Right ventricle myocardium superior (tissue), 1 donor: ENCODE measurements around the gene FAM222B. TPM values are rescaled to one million over a fixed set of nuclear protein-coding genes. Genes with fewer than 3 reads are reported as not detected.
A peak's percentile ranks its signal among the peaks of the same experiment; 100 is the strongest.
"Not testable (repeated sequence)": the region's sequence is repeated elsewhere in the genome, so short reads cannot be mapped to it uniquely, and the experiment has no call there.

Experiments
- ATAC-seq: fragments of 200-7000 bp; cut with Tn5 transposase; one replicate; pipeline ENCODE4 v1.9.1; 2020; ENCODE audit warnings: mild to moderate bottlenecking; ENCODE audit not compliant: poor library complexity
- DNase-seq: peaks from one replicate; pipeline ENCODE4 v3.0.0-alpha.2; 2020
- intact Hi-C: fragments of 100-400 bp; cut with DNase I; formaldehyde crosslinking; loops from one replicate; pipeline ENCODE4 v1.11.2; 2022
- total RNA-seq: library from RNA; stranded (reverse); fragmentation: NEBNext Ultra II Directional; extraction: Animal tissue kit (Norgen Biotek cat#: 25700); gene quantifications from one replicate; pipeline ENCODE4 v1.2.1, GENCODE V29; 2021
- donor health status: DM: no; HTN: yes; CAD: no; lungs with severe emphysema.

FAM222B gene
- total RNA-seq, 1 donor from 2014 or later: 15.6 TPM

- intact Hi-C loops: no loop called here
- no peak for DNase-seq
- no peak for ATAC-seq
Observed at GRCh38 chr17:28807925-28808634, 34.5 kb downstream of the FAM222B start.

GRCh38 chr17:28796062-28796461, 46.5 kb downstream of the FAM222B start:
- intact Hi-C loops: no loop called here
- no peak for DNase-seq
- no peak for ATAC-seq

- DNase-seq, intact Hi-C loops, ATAC-seq: not testable (repeated sequence)
Observed at GRCh38 chr17:28794846-28795441, 47.6 kb downstream of the FAM222B start.

- ATAC-seq (no peak), DNase-seq (no peak)
- intact Hi-C loops: no loop called here
Observed at GRCh38 chr17:28792877-28793661, 49.5 kb downstream of the FAM222B start.

- DNase-seq: no peak
- ATAC-seq: no peak
- intact Hi-C loops: no loop called here
Observed at GRCh38 chr17:28788100-28788499, 54.5 kb downstream of the FAM222B start.

GRCh38 chr17:28783161-28783560, 59.4 kb downstream of the FAM222B start:
- DNase-seq: no peak

GRCh38 chr17:28779601-28780000, 63.0 kb downstream of the FAM222B start:
- DNase-seq, ATAC-seq, intact Hi-C loops: not testable (repeated sequence)

More at GRCh38 chr17:28783161-28783560, 59.4 kb downstream of the FAM222B start:
- no peak for ATAC-seq
- intact Hi-C loops: no loop called here

GRCh38 chr17:28777178-28777577, 65.4 kb downstream of the FAM222B start:
- intact Hi-C loops: no loop called here
- ATAC-seq (no peak), DNase-seq (no peak)

GRCh38 chr17:28774206-28774605, 68.4 kb downstream of the FAM222B start:
- no peak for ATAC-seq
- intact Hi-C loops: no loop called here
- no peak for DNase-seq

- DNase-seq (no peak), ATAC-seq (no peak)
- intact Hi-C loops: no loop called here
Observed at GRCh38 chr17:28773736-28774135, 68.9 kb downstream of the FAM222B start.

- intact Hi-C loops: loop anchor here (10.0 kb wide), 1 partner anchor 50 kb away; no protein-coding TSS in a partner anchor
- DNase-seq (no peak), ATAC-seq (no peak)
Observed at GRCh38 chr17:28765038-28765437, 77.6 kb downstream of the FAM222B start.

- ATAC-seq: peak; percentile 56
- no peak for DNase-seq
- intact Hi-C loops: loop anchor here (5.0 to 10.0 kb wide), 2 partner anchors 51 to 153 kb away; no protein-coding TSS in a partner anchor
Observed at GRCh38 chr17:28763804-28764266, 78.8 kb downstream of the FAM222B start.

GRCh38 chr17:28763137-28763799, 79.3 kb downstream of the FAM222B start:
- no peak for ATAC-seq
- no peak for DNase-seq
- intact Hi-C loops: loop anchor here (5.0 to 10.0 kb wide), 2 partner anchors 52 to 154 kb away; no protein-coding TSS in a partner anchor

- ATAC-seq (peak; percentile 64), DNase-seq (peak; percentile 85)
- intact Hi-C loops: loop anchor here (5.0 to 10.0 kb wide), 2 partner anchors 54 to 156 kb away; no protein-coding TSS in a partner anchor
Observed at GRCh38 chr17:28760601-28761562, 81.7 kb downstream of the FAM222B start.

GRCh38 chr17:28759256-28759865, 83.2 kb downstream of the FAM222B start:
- ATAC-seq (no peak), DNase-seq (no peak)
- intact Hi-C loops: no loop called here

GRCh38 chr17:28758411-28759121, 84.0 kb downstream of the FAM222B start:
- DNase-seq: no peak
- no peak for ATAC-seq
- intact Hi-C loops: no loop called here
